Subcutaneous abdominal adipose tissue (tissue), 5 donors: ENCODE results near the gene ERGIC3.

ENCODE experiments used
- H3K27ac ChIP-seq: one replicate; pipeline ENCODE4 v1.7.0; 2013; ENCODE audit warnings: low read depth, mild to moderate bottlenecking, inconsistent platforms, low read length, moderate library complexity
- H3K27me3 ChIP-seq, 5 donors: one replicate each; pipeline ENCODE4 v1.7.0; 2013; ENCODE audit warnings: low read length in 5 of 5, inconsistent platforms in 1 of 5; ENCODE audit not compliant: control insufficient read depth in 5 of 5, insufficient read depth in 4 of 5
- H3K36me3 ChIP-seq, 5 donors: one replicate each; pipeline ENCODE4 v1.7.0; 2013; ENCODE audit warnings: low read length in 5 of 5; ENCODE audit not compliant: control insufficient read depth in 5 of 5, insufficient read depth in 5 of 5
- H3K4me1 ChIP-seq, 5 donors: one replicate each; pipeline ENCODE4 v1.7.0; 2013; ENCODE audit warnings: low read length in 5 of 5, mild to moderate bottlenecking in 3 of 5, moderate library complexity in 1 of 5; ENCODE audit not compliant: control insufficient read depth in 5 of 5, insufficient read depth in 5 of 5
- H3K4me3 ChIP-seq, 5 donors: one replicate each; pipeline ENCODE4 v1.7.0; 2013; ENCODE audit warnings: low read length in 5 of 5, low read depth in 1 of 5
- H3K9ac ChIP-seq, 5 donors: one replicate each; pipeline ENCODE4 v1.7.0; 2013; ENCODE audit warnings: low read length in 5 of 5, mild to moderate bottlenecking in 4 of 5, moderate library complexity in 3 of 5
- H3K9me3 ChIP-seq, 5 donors: one replicate each; pipeline ENCODE4 v1.7.0; 2013; ENCODE audit warnings: low read length in 5 of 5; ENCODE audit not compliant: control insufficient read depth in 5 of 5
- donor health status: healthy.
- donor health status: healthy.
- donor health status: healthy.
- donor health status: healthy.
- donor health status: healthy.

ERGIC3 gene

GRCh38 chr20:35559042-35559693, 17.3 kb downstream of the ERGIC3 start:
- no peak overlapping the region for H3K9ac ChIP-seq
- no peaks in the 10 kb centered on the region for H3K27me3 ChIP-seq
- H3K4me1 ChIP-seq: no peaks in the 10 kb centered on the region
- H3K27ac ChIP-seq: no peak overlapping the region
- H3K36me3 ChIP-seq: peaks cover 0 to 49% (median 39%) of the 10 kb centered on the region in 5 donors
- H3K9me3 ChIP-seq: no peaks in the 10 kb centered on the region
- H3K4me3 ChIP-seq: no peak overlapping the region

- Histone ChIP-seq H3K27ac (no peak overlapping the region), H3K9me3 (no peaks in the 10 kb centered on the region), H3K4me3 (no peak overlapping the region), H3K9ac (no peak overlapping the region), H3K27me3 (no peaks in the 10 kb centered on the region), H3K4me1 (no peaks in the 10 kb centered on the region), H3K36me3 (peaks cover 0 to 40% (median 30%) of the 10 kb centered on the region in 5 donors)
Measured at GRCh38 chr20:35560105-35560511, 18.2 kb downstream of the ERGIC3 start.

GRCh38 chr20:35560541-35560940, 18.7 kb downstream of the ERGIC3 start:
- Histone ChIP-seq H3K9ac (no peak overlapping the region), H3K9me3 (no peaks in the 10 kb centered on the region), H3K36me3 (peaks cover 0 to 35% (median 26%) of the 10 kb centered on the region in 5 donors), H3K4me3 (no peak overlapping the region), H3K27me3 (no peaks in the 10 kb centered on the region), H3K27ac (no peak overlapping the region), H3K4me1 (no peaks in the 10 kb centered on the region)

- Histone ChIP-seq H3K4me1 (no peaks in the 10 kb centered on the region), H3K9me3 (no peaks in the 10 kb centered on the region), H3K4me3 (no peak overlapping the region), H3K9ac (no peak overlapping the region), H3K27me3 (no peaks in the 10 kb centered on the region), H3K27ac (no peak overlapping the region), H3K36me3 (peaks cover 0 to 29% (median 19%) of the 10 kb centered on the region in 5 donors)
Measured at GRCh38 chr20:35561268-35561667, 19.4 kb downstream of the ERGIC3 start.

GRCh38 chr20:35561671-35562070, 19.8 kb downstream of the ERGIC3 start:
- Histone ChIP-seq H3K36me3 (peaks cover 0 to 25% (median 15%) of the 10 kb centered on the region in 5 donors), H3K9me3 (no peaks in the 10 kb centered on the region), H3K9ac (no peak overlapping the region), H3K27ac (no peak overlapping the region), H3K27me3 (no peaks in the 10 kb centered on the region), H3K4me1 (no peaks in the 10 kb centered on the region), H3K4me3 (no peak overlapping the region)

GRCh38 chr20:35562541-35563110, 20.7 kb downstream of the ERGIC3 start:
- H3K9me3 ChIP-seq: no peaks in the 10 kb centered on the region

GRCh38 chr20:35563834-35564233, 22.0 kb downstream of the ERGIC3 start:
- Histone ChIP-seq H3K4me3 (no peak overlapping the region), H3K36me3 (peaks cover 0 to 3% (median 0%) of the 10 kb centered on the region in 5 donors), H3K27me3 (no peaks in the 10 kb centered on the region), H3K9me3 (no peaks in the 10 kb centered on the region), H3K9ac (no peak overlapping the region), H3K4me1 (no peaks in the 10 kb centered on the region), H3K27ac (no peak overlapping the region)

More at GRCh38 chr20:35562541-35563110, 20.7 kb downstream of the ERGIC3 start:
- H3K4me1 ChIP-seq: no peaks in the 10 kb centered on the region
- no peak overlapping the region for H3K4me3 ChIP-seq
- H3K36me3 ChIP-seq: peaks cover 0 to 15% (median 6%) of the 10 kb centered on the region in 5 donors
- no peak overlapping the region for H3K27ac ChIP-seq
- H3K27me3 ChIP-seq: no peaks in the 10 kb centered on the region
- no peak overlapping the region for H3K9ac ChIP-seq

- no peak overlapping the region for H3K9ac ChIP-seq
- no peaks in the 10 kb centered on the region for H3K4me1 ChIP-seq
- H3K36me3 ChIP-seq: no peaks in the 10 kb centered on the region
- H3K27me3 ChIP-seq: no peaks in the 10 kb centered on the region
- H3K9me3 ChIP-seq: no peaks in the 10 kb centered on the region
- H3K4me3 ChIP-seq: no peak overlapping the region
- no peak overlapping the region for H3K27ac ChIP-seq
Measured at GRCh38 chr20:35564905-35565304, 23.0 kb downstream of the ERGIC3 start.

- H3K4me3 ChIP-seq: no peak overlapping the region
- H3K9me3 ChIP-seq: peaks cover 0 to 7% (median 6%) of the 10 kb centered on the region in 5 donors
- H3K4me1 ChIP-seq: no peaks in the 10 kb centered on the region
- no peaks in the 10 kb centered on the region for H3K36me3 ChIP-seq
- H3K27me3 ChIP-seq: no peaks in the 10 kb centered on the region
- H3K9ac ChIP-seq: no peak overlapping the region
- H3K27ac ChIP-seq: no peak overlapping the region
Measured at GRCh38 chr20:35568645-35569044, 26.8 kb downstream of the ERGIC3 start.

- no peaks in the 10 kb centered on the region for H3K4me1 ChIP-seq
- peaks cover 0 to 12% (median 7%) of the 10 kb centered on the region in 5 donors for H3K9me3 ChIP-seq
- H3K27ac ChIP-seq: no peak overlapping the region
- H3K27me3 ChIP-seq: no peaks in the 10 kb centered on the region
- H3K36me3 ChIP-seq: no peaks in the 10 kb centered on the region
- no peak overlapping the region for H3K9ac ChIP-seq
- H3K4me3 ChIP-seq: no peak overlapping the region
Measured at GRCh38 chr20:35571555-35571954, 29.7 kb downstream of the ERGIC3 start.
